SU-DHL-6 (cell line): ENCODE measurements around the gene MARF1.

ENCODE experiments used
- H2AFZ ChIP-seq: fragments of 200-600 bp; sonication (generic); 2 replicates; pipeline ENCODE4 v1.6.1; 2014; ENCODE audit warnings: low read depth, mild to moderate bottlenecking, moderate library complexity, mixed read lengths, antibody characterized with exemption, low read length; ENCODE audit not compliant: severe bottlenecking
- H3F3A ChIP-seq: fragments of 200-600 bp; shearing (Covaris generic); 2 replicates; pipeline ENCODE4 v1.6.0; 2016; ENCODE audit warnings: antibody characterized with exemption, mild to moderate bottlenecking; ENCODE audit not compliant: insufficient read depth
- H3K27ac ChIP-seq: fragments of 200-600 bp; sonication (generic); 2 replicates; pipeline ENCODE4 v1.5.1; 2016; ENCODE audit warnings: low read depth, mild to moderate bottlenecking, low read length, moderate library complexity, mixed read lengths
- H3K27me3 ChIP-seq: fragments of 200-600 bp; sonication (generic), shearing (Covaris generic); 2 replicates; pipeline ENCODE4 v1.6.0; 2014; ENCODE audit warnings: mild to moderate bottlenecking, low read length
- H3K36me3 ChIP-seq: fragments of 200-600 bp; sonication (generic); 2 replicates; pipeline ENCODE4 v1.6.1; 2014; ENCODE audit warnings: mild to moderate bottlenecking, low read length, mixed read lengths
- H3K4me2 ChIP-seq: fragments of 300-600, 200-600 bp; shearing (Covaris generic), sonication (generic); 2 replicates; pipeline ENCODE4 v1.6.0; 2014; ENCODE audit warnings: low read length, low read depth, mild to moderate bottlenecking; ENCODE audit not compliant: poor library complexity, severe bottlenecking
- H3K4me3 ChIP-seq: fragments of 200-600 bp; sonication (generic); 2 replicates; pipeline ENCODE4 v1.5.1; 2014; ENCODE audit warnings: antibody characterized with exemption, low read length, mild to moderate bottlenecking, mixed read lengths; ENCODE audit not compliant: insufficient read depth, poor library complexity, severe bottlenecking
- H3K79me2 ChIP-seq: fragments of 200-600 bp; sonication (generic); 2 replicates; pipeline ENCODE4 v1.6.1; 2014; ENCODE audit warnings: mild to moderate bottlenecking, low read length, moderate library complexity; ENCODE audit not compliant: insufficient read depth
- H3K9ac ChIP-seq: fragments of 200-600 bp; sonication (generic); 2 replicates; pipeline ENCODE4 v1.7.0; 2014; ENCODE audit warnings: mild to moderate bottlenecking, low read length
- H3K9me2 ChIP-seq: fragments of 200-600 bp; sonication (generic); replicated peaks from 2 replicates; pipeline ENCODE4 v1.6.1; 2014; ENCODE audit warnings: low read length; ENCODE audit not compliant: insufficient read depth
- H3K9me3 ChIP-seq: fragments of 200-600 bp; sonication (generic); 2 replicates; pipeline ENCODE4 v1.6.1; 2014; ENCODE audit warnings: low read length, mixed read lengths; ENCODE audit not compliant: insufficient read depth
- H4K20me1 ChIP-seq: fragments of 200-600 bp; sonication (generic); 2 replicates; pipeline ENCODE4 v1.6.1; 2014; ENCODE audit warnings: low read depth, mild to moderate bottlenecking, antibody characterized with exemption, low read length, moderate library complexity, mixed read lengths
- EZH2phosphoT487 ChIP-seq: fragments of 200-600 bp; sonication (generic), shearing (Covaris generic); conservative IDR thresholded peaks from 2 replicates; pipeline ENCODE4 v1.6.1; 2018; ENCODE audit warnings: mild to moderate bottlenecking, antibody characterized with exemption, low read length, moderate library complexity, mixed read lengths
- TF ChIP-seq, protein P1 (sequence below): fragments of 200-600 bp; sonication (generic); IDR thresholded peaks from one replicate; pipeline ENCODE4 v1.5.1; 2017; ENCODE audit warnings: antibody characterized with exemption, mild to moderate bottlenecking, low read length, moderate library complexity; ENCODE audit not compliant: insufficient read depth, poor library complexity, severe bottlenecking

Gene MARF1

DNA sequence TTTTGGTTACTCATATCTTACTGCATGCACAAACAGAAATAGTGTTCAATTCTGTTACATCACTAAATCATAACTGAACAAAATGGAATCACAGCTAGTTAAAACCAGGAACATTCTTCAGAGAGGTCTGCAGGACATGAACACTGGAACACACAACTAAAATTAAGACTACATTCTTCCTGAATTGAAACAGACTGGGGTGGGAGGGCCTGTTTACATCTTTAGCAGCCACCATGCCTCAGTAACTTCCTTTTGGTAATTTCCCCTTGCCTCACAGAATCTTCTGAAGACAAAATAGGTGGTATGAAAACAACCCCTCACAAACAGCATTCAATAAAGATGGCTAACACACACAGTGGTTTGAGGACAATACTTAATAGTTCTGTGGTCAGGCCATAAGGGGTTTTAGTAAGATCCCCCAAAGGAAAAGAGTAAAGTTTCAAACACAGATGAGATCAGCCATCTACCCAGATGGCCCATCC lies 6.5 kb downstream of the MARF1 start:
- peak overlapping the region; percentile 47 for H3K4me2 ChIP-seq
- no peaks in the 10 kb centered on the region for H3K27me3 ChIP-seq
- H3K9me2 ChIP-seq, result no peaks in the 10 kb centered on the region
- H3K9ac ChIP-seq, result peak overlapping the region; percentile 14
- no peak for TF ChIP-seq EZH2phosphoT487
- TF ChIP-seq, protein P1, sequence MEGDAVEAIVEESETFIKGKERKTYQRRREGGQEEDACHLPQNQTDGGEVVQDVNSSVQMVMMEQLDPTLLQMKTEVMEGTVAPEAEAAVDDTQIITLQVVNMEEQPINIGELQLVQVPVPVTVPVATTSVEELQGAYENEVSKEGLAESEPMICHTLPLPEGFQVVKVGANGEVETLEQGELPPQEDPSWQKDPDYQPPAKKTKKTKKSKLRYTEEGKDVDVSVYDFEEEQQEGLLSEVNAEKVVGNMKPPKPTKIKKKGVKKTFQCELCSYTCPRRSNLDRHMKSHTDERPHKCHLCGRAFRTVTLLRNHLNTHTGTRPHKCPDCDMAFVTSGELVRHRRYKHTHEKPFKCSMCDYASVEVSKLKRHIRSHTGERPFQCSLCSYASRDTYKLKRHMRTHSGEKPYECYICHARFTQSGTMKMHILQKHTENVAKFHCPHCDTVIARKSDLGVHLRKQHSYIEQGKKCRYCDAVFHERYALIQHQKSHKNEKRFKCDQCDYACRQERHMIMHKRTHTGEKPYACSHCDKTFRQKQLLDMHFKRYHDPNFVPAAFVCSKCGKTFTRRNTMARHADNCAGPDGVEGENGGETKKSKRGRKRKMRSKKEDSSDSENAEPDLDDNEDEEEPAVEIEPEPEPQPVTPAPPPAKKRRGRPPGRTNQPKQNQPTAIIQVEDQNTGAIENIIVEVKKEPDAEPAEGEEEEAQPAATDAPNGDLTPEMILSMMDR, result no peak
- H3K9me3 ChIP-seq, result no peaks in the 10 kb centered on the region
- H3F3A ChIP-seq, result peaks cover 33% of the 10 kb centered on the region
- H4K20me1 ChIP-seq, result no peaks in the 10 kb centered on the region
- H3K27ac ChIP-seq, result peak overlapping the region; percentile 95
- peaks cover 40% of the 10 kb centered on the region for H3K36me3 ChIP-seq
- no peak overlapping the region for H3K4me3 ChIP-seq
- no peak overlapping the region for H2AFZ ChIP-seq
- peaks cover 29% of the 10 kb centered on the region for H3K79me2 ChIP-seq

DNA sequence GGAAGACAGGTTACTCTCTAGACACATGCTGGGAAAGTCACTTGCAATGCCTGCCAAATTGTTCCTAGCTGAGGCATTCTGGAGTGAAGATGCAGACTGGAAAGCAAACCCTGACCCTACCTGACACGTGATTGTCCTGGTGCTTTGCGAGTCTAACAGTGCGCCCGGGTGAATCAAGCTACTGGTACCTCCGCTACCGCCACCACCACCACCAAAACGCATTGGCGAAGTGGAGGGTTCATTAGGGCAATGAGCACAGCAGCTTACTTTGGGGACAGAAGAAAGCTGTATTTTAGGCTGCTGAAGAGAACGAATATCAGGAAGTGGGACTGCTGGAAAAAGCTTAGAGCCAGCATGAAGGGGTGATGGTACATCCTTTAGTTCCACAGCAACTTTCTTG lies 7.0 kb downstream of the MARF1 start:
- H3K9ac ChIP-seq, result no peak overlapping the region
- H3K27ac ChIP-seq, result peak overlapping the region; percentile 95
- no peaks in the 10 kb centered on the region for H3K9me2 ChIP-seq
- H3K4me3 ChIP-seq, result no peak overlapping the region
- peaks cover 43% of the 10 kb centered on the region for H3K36me3 ChIP-seq
- peaks cover 28% of the 10 kb centered on the region for H3F3A ChIP-seq
- H3K79me2 ChIP-seq, result peaks cover 24% of the 10 kb centered on the region
- H2AFZ ChIP-seq, result no peak overlapping the region
- H3K27me3 ChIP-seq, result no peaks in the 10 kb centered on the region
- H4K20me1 ChIP-seq, result no peaks in the 10 kb centered on the region
- H3K4me2 ChIP-seq, result peak overlapping the region; percentile 47
- no peaks in the 10 kb centered on the region for H3K9me3 ChIP-seq
- no peak for TF ChIP-seq EZH2phosphoT487
- TF ChIP-seq, protein P1, result no peak

DNA sequence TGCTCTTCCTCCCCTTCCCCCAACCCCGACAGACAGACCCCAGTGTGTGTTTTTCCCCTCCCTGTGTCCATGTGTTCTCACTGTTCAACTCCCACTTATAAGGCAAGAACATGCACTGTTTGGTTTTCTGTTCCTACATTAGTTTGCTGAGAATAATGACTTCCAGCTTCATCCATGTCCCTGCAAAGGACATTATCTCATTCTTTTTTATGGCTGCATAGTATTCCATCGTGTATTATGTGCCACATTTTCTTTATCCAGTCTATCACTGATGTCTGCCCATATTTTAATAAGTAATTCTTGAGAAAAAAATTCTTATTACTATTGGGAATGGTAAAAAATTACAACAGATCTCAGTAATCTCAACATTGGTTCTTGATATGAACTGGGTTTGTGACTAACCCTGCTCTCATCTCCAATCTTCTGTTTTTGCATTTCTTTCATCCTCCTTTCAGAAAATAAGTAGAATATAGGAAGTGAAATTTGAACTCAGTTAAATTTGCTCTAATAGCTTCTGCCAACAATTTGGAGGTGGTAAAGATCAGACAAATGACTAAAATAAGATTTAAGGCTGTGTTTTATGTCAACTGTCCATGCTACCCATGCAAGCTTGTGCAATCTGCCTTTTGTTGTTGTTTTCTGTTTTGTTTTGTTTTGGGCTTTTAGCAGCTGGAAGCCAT lies 11.1 kb downstream of the MARF1 start:
- Histone ChIP-seq H3K9ac (no peak overlapping the region), H3K79me2 (peaks cover 12% of the 10 kb centered on the region; the same call in 1 of the 2 replicates), H2AFZ (no peak overlapping the region), H3K9me3 (no peaks in the 10 kb centered on the region), H3K27me3 (no peaks in the 10 kb centered on the region), H3K4me2 (no peak overlapping the region), H3K27ac (peak overlapping the region; percentile 16; the same call in 1 of the 2 replicates), H3K4me3 (no peak overlapping the region), H3F3A (peaks cover 2% of the 10 kb centered on the region; the same call in 1 of the 2 replicates), H3K36me3 (peaks cover 48% of the 10 kb centered on the region), H4K20me1 (no peaks in the 10 kb centered on the region), H3K9me2 (no peaks in the 10 kb centered on the region)
- TF ChIP-seq EZH2phosphoT487, result no peak
- TF ChIP-seq, protein P1, result no peak
